Measurements from ENCODE around the gene GNA14. TPM values are rescaled to one million over a fixed set of nuclear protein-coding genes. Genes with fewer than 3 reads are reported as not detected.

The GNA14 gene
- total RNA-seq, 1 donor from 2014 or later: 0.32 TPM

DNA sequence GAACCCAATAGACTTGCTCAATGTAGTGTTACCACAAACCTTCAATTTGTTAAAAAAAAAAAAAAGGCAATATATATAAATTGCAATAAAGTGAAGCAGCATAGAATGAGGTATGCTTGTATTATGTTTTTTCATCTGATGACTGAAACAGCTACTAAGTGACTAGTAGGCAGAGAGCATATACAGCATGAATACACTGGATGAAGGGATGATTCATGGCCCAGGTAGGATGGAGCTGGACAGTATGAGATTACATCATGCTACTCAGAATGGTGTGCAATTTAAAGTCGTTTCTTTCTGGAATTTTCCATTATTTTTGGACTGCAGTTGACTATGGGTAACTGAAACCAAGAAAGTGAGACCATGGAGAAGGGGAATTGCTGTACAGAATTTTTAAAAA, 161.2 kb downstream of the GNA14 start:
- no peaks in the 10 kb centered on the region for H3K4me1 Mint-ChIP-seq (ENCODE audit: low read depth, unreplicated experiment)
- peaks cover 24% of the 10 kb centered on the region for H3K36me3 Mint-ChIP-seq (ENCODE audit: unreplicated experiment)
- H3K9me3 Mint-ChIP-seq (ENCODE audit: unreplicated experiment): peaks cover 3% of the 10 kb centered on the region
- no peaks in the 10 kb centered on the region for H3K27me3 Mint-ChIP-seq (ENCODE audit: unreplicated experiment)
- no peak overlapping the region for H3K4me3 Mint-ChIP-seq (ENCODE audit: unreplicated experiment)
- H3K27ac Mint-ChIP-seq (ENCODE audit: unreplicated experiment): no peak overlapping the region
- TF ChIP-seq, protein P1, sequence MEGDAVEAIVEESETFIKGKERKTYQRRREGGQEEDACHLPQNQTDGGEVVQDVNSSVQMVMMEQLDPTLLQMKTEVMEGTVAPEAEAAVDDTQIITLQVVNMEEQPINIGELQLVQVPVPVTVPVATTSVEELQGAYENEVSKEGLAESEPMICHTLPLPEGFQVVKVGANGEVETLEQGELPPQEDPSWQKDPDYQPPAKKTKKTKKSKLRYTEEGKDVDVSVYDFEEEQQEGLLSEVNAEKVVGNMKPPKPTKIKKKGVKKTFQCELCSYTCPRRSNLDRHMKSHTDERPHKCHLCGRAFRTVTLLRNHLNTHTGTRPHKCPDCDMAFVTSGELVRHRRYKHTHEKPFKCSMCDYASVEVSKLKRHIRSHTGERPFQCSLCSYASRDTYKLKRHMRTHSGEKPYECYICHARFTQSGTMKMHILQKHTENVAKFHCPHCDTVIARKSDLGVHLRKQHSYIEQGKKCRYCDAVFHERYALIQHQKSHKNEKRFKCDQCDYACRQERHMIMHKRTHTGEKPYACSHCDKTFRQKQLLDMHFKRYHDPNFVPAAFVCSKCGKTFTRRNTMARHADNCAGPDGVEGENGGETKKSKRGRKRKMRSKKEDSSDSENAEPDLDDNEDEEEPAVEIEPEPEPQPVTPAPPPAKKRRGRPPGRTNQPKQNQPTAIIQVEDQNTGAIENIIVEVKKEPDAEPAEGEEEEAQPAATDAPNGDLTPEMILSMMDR (IDR thresholded peaks at IDR 0.05; ENCODE audit: partially characterized antibody, unreplicated experiment): no peak
- DNase-seq: no peak

DNA sequence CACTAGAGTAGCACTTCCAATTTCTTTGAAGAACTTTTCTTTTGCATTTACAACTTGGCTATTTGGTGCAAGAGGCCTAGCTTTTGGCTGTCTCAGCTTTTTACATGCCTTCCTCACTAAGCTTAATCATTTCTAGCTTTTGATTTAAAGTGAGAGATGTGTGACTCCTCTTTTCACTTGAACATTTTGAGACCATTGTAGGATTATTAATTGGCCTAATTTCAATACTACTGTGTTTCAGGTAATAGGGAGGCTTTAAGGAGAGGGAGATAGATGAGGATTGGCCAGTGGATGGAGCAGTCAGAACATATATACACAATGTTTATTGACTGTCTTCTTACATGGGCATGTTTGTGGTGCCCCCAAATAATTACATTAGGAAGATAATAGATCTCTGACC, 161.7 kb downstream of the GNA14 start:
- Mint-ChIP-seq H3K36me3 (ENCODE audit: unreplicated experiment) (peaks cover 22% of the 10 kb centered on the region), H3K27ac (ENCODE audit: unreplicated experiment) (no peak overlapping the region), H3K27me3 (ENCODE audit: unreplicated experiment) (no peaks in the 10 kb centered on the region), H3K9me3 (ENCODE audit: unreplicated experiment) (peaks cover 3% of the 10 kb centered on the region), H3K4me3 (ENCODE audit: unreplicated experiment) (no peak overlapping the region), H3K4me1 (ENCODE audit: low read depth, unreplicated experiment) (no peaks in the 10 kb centered on the region)
- DNase-seq: no peak
- TF ChIP-seq, protein P1 (IDR thresholded peaks at IDR 0.05; ENCODE audit: partially characterized antibody, unreplicated experiment): no peak

DNA sequence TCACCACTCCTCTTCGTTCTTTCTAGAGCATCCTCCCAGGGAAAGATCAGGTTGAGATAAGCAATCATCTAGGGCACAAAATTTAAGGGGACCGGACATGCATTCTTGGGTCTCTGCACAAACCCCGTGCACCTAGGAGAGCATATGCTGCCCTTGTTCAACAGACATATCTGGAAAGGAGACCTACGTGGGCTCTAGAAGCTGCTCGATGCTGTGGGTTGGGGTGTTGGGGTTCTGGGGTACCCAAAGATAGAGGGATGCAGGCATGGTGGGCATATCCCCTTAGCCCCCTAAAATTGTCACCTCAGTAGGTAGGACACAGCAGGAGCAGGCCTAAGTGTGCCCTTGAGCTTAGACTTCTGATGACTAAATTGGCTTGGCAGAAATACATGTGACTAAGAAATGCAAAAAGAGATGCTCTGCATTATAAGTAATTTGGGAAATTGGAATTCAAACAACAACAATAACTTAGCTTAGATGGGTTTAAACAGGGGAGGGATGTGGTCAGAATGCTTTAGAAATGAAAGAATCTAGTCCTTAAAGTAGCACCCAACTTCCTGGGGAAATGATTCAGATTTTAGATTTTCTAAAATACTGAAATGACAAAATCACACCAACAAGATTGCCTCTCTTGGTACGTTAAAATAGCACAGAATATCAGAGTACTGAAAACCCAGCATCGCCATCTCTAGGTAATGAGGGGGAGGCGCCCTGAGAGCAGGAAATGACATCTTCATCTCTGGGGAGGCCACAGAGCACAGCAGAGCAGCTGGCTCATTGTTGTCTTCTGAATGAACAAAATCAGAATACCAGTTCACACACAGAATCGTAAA, 172.3 kb downstream of the GNA14 start:
- Mint-ChIP-seq H3K4me1 (ENCODE audit: low read depth, unreplicated experiment) (peaks cover 4% of the 10 kb centered on the region), H3K4me3 (ENCODE audit: unreplicated experiment) (no peak overlapping the region), H3K9me3 (ENCODE audit: unreplicated experiment) (peaks cover 4% of the 10 kb centered on the region), H3K27me3 (ENCODE audit: unreplicated experiment) (peaks cover 1% of the 10 kb centered on the region), H3K27ac (ENCODE audit: unreplicated experiment) (peak overlapping the region; percentile 85), H3K36me3 (ENCODE audit: unreplicated experiment) (peaks cover 15% of the 10 kb centered on the region)
- no peak for DNase-seq
- TF ChIP-seq, protein P1 (IDR thresholded peaks at IDR 0.05; ENCODE audit: partially characterized antibody, unreplicated experiment): no peak

DNA sequence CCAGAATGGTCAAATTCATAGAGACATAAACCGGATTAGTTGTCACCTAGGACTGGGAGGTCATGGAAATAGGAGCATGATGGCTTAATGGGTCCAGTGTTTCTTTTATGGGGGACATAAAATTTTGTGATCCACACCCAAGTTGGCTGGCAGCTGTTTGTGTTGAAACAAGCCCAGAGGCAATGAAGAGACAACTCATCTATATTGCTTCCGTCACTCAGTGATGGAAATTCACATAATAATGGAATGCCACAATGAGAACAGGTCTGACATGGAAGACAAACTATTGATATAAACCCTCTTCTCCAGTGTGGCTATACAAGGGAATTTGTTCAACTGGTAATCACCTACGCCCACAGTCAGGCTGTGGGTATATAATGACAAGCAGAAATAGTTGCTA, 173.2 kb downstream of the GNA14 start:
- no peak overlapping the region for H3K27ac Mint-ChIP-seq (ENCODE audit: unreplicated experiment)

DNA sequence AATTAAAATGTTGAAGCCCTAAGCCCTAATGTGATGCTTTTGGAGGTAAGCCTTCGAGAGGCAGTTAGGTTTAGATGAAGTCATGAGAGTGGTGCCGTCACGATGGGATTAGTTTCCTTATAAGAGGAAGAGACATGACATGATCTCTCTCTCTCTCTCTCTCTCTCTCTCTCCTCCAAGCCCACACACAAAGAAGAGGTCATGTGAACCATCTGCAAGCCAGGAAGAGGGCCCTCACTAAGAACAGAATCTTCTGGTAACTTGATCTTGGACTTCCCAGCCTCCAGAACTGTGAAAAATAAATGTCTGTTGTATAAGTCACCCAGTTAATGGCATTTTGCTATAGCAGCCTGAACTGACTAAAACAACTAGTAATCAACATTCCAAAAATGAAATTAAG, 175.5 kb downstream of the GNA14 start:
- Mint-ChIP-seq H3K27ac (ENCODE audit: unreplicated experiment) (no peak overlapping the region), H3K4me3 (ENCODE audit: unreplicated experiment) (no peak overlapping the region), H3K4me1 (ENCODE audit: low read depth, unreplicated experiment) (peaks cover 4% of the 10 kb centered on the region), H3K27me3 (ENCODE audit: unreplicated experiment) (peaks cover 1% of the 10 kb centered on the region), H3K9me3 (ENCODE audit: unreplicated experiment) (peaks cover 4% of the 10 kb centered on the region), H3K36me3 (ENCODE audit: unreplicated experiment) (peaks cover 15% of the 10 kb centered on the region)
- no peak for DNase-seq
- TF ChIP-seq, protein P1 (IDR thresholded peaks at IDR 0.05; ENCODE audit: partially characterized antibody, unreplicated experiment): no peak

More for the DNA sequence above, 173.2 kb downstream of the GNA14 start:
- Mint-ChIP-seq H3K4me3 (ENCODE audit: unreplicated experiment) (no peak overlapping the region), H3K36me3 (ENCODE audit: unreplicated experiment) (peaks cover 15% of the 10 kb centered on the region), H3K9me3 (ENCODE audit: unreplicated experiment) (peaks cover 4% of the 10 kb centered on the region), H3K27me3 (ENCODE audit: unreplicated experiment) (peaks cover 1% of the 10 kb centered on the region), H3K4me1 (ENCODE audit: low read depth, unreplicated experiment) (peaks cover 4% of the 10 kb centered on the region)
- TF ChIP-seq, protein P1 (IDR thresholded peaks at IDR 0.05; ENCODE audit: partially characterized antibody, unreplicated experiment): no peak
- DNase-seq: no peak

All from glutamatergic neuron (in vitro differentiated cells).